ENCODE measurements around the gene SERP1.

- TF ChIP-seq EZH2 (IDR thresholded peaks at IDR 0.05; ENCODE audit: insufficient read depth, poor library complexity, severe bottlenecking) (no peak), EZH2phosphoT487 (IDR thresholded peaks at IDR 0.05; ENCODE audit: insufficient read depth, low read depth) (no peak)
Observed at GRCh38 chr3:150582620-150583019, 36.3 kb upstream of the SERP1 start.

Measured in GM23248 (cell line).